Germinal center (tissue), 1 donor: ENCODE measurements around the gene SEMA3G.

Experiments used
- DNase-seq: peaks from one replicate; pipeline ENCODE4 v3.0.0; 2012; ENCODE audit warnings: mixed read lengths, low spot score

SEMA3G gene

DNA sequence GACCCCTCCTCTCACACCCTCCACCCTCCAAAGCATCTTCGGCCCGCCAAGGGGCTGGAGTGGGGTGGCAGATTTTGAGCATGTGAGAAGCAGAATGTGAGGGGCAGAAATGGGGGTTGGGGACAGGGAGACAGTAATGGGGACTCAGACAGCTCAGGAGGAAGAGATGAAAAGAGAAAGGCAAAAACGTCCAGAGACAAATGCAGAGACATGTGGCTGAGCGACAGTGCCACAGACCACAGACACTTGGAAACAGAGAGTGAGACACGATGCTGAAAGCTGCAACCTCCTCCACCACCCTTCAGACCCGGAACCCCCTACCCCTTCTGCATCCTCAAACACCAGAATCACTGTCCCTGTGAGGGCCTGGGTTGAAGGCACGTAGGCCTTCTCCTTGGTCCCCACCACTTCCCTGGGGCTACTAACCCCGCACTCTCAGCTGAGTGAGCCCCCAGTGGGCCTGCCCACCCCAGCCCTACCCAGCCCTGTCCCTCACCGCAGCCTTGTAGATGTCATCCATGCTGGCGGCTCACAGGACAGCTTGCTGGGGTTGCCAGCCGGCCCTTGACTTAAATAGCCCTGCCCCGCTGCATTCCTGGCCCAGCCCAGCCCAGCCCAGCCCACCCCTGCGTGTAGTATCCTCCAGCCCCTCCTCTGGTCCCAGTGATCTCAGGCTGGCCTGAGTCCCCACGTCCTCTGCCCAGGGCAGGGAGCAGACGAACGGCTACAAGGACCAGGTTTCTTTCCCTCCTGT lies 8.8 kb upstream of the SEMA3G start, which contains the start of gene TNNC1:
TSS of gene TNNC1 (minus strand) at position 546 of the 754 bp plus-strand sequence. CDS start at position 520, 26 bp downstream.
- DNase-seq, result no peak

DNA sequence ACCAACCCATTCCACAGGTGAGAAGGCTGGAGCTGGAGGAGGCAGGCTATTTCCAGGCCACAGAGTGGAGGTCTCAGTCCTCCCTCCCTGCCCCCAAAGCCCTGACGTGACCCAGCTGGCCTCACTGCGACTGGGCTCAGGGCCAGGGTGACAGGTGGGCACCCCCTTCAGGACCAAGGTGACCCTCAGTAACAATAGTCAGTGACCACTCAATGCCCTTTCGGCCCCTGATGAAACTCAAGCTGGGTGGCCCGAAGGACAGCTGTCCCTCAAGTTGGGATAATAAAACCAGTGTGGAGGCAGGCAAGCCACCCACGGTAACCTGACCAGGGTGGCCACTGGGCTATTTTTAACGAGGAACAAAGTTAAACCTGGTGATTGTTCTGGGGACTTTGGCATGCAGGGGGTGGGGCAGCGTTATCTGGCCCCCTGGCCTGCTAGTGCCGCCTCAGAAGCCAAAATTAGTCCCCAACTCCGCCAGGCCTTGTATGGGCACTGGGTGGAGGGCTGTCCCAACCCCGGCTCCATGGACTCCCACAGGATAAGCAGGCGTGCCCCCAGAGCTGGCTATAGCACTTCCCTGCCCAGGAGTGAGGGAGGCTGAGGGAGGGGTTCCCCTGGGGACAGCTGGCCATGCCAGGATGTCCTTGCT lies 7.8 kb upstream of the SEMA3G start:
- DNase-seq, result no peak

- no peak for DNase-seq
These were observed 7.2 kb upstream of the SEMA3G start for GRCh38 chr3:52452126-52452525.

GRCh38 chr3:52451237-52452083 lies 6.6 kb upstream of the SEMA3G start:
- DNase-seq, result no peak

GRCh38 chr3:52450489-52451236 lies 5.8 kb upstream of the SEMA3G start:
- no peak for DNase-seq

- DNase-seq, result no peak
These were observed 2.8 kb upstream of the SEMA3G start for GRCh38 chr3:52447512-52448355.

- peak; percentile 80 for DNase-seq
These were observed 2.0 kb upstream of the SEMA3G start for GRCh38 chr3:52446631-52447511.

- no peak for DNase-seq
These were observed 1.1 kb upstream of the SEMA3G start for GRCh38 chr3:52446042-52446441.

- DNase-seq, result no peak
These were observed 864 bp downstream of the SEMA3G start for GRCh38 chr3:52443791-52444687.

- no peak for DNase-seq
These were observed 1.7 kb downstream of the SEMA3G start for GRCh38 chr3:52443268-52443610.

GRCh38 chr3:52442409-52443267 lies 2.3 kb downstream of the SEMA3G start:
- DNase-seq, result no peak

- no peak for DNase-seq
These were observed 3.1 kb downstream of the SEMA3G start for GRCh38 chr3:52441772-52442332.

- DNase-seq, result no peak
These were observed 3.7 kb downstream of the SEMA3G start for GRCh38 chr3:52441091-52441771.

- no peak for DNase-seq
These were observed 4.2 kb downstream of the SEMA3G start for GRCh38 chr3:52440671-52441070.

GRCh38 chr3:52440249-52440551 lies 4.7 kb downstream of the SEMA3G start:
- DNase-seq, result no peak

GRCh38 chr3:52439426-52440248 lies 5.3 kb downstream of the SEMA3G start:
- no peak for DNase-seq
